HG02870 (cell line): Measurements from ENCODE around the gene KAZN.

ENCODE experiments used
- ATAC-seq: cut with Tn5 transposase; IDR thresholded peaks from one replicate; pipeline ENCODE4 v1.9.1; 2021; ENCODE audit warnings: mild to moderate bottlenecking, moderate library complexity; ENCODE audit not compliant: unreplicated experiment

KAZN gene

DNA sequence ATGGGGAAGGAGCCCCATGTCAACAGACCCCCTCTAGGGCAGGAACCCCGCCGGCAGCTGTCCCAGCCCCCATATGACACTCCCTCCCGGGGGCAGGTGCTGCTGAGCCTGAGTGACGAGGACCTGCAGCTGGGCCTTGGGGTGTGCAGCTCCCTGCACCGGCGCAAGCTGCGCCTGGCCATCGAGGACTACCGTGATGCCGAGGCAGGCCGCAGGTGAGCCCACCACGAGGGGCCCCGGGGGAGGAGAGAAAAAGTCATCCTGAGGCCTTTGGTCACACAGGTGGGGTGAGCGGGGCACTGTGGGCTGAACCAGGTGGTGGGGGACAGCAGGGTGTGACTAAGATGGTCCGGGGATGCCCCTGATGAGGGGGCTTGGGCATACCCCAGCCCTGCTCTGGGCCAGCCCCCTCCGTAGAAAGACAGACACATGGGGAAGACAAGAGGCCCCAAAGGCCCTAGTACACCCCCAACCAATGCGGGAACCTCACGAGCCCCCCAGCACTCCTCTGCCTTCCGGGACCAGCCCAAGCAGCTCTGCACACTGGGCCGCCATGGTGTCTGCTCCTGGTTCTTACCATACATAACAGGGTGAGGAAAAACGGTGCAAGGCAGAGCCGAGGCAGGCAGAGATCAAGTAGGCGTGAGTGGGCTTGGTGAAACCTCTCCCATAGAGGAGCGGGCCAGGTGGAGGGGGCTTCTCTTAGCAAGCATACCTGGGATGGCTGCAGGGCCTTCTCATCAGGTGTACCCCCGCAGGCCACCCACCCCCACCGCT is 496.4 kb downstream of the KAZN start:
- no peak for ATAC-seq

DNA sequence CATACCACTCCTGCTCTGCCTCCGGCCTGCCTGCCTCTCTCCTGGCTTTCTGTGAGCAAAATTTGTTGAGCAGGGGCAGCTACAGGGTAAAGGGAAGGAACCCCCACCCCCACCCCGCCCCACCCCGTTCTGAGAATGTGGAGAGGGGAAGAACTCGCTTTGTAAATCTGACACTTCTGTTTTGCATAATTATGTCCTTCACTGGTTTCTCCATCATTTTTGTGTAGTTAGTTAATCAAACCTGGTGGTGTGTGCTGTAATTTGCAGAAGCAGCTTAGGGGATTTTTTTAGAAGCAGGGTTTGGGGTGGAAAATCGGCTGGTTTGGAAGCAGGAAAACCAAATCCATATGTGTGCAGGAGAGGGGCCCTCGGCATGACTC is 497.0 kb downstream of the KAZN start:
- no peak for ATAC-seq

- ATAC-seq, result no peak
Observed at GRCh38 chr1:15096293-15096692, 497.8 kb downstream of the KAZN start.

DNA sequence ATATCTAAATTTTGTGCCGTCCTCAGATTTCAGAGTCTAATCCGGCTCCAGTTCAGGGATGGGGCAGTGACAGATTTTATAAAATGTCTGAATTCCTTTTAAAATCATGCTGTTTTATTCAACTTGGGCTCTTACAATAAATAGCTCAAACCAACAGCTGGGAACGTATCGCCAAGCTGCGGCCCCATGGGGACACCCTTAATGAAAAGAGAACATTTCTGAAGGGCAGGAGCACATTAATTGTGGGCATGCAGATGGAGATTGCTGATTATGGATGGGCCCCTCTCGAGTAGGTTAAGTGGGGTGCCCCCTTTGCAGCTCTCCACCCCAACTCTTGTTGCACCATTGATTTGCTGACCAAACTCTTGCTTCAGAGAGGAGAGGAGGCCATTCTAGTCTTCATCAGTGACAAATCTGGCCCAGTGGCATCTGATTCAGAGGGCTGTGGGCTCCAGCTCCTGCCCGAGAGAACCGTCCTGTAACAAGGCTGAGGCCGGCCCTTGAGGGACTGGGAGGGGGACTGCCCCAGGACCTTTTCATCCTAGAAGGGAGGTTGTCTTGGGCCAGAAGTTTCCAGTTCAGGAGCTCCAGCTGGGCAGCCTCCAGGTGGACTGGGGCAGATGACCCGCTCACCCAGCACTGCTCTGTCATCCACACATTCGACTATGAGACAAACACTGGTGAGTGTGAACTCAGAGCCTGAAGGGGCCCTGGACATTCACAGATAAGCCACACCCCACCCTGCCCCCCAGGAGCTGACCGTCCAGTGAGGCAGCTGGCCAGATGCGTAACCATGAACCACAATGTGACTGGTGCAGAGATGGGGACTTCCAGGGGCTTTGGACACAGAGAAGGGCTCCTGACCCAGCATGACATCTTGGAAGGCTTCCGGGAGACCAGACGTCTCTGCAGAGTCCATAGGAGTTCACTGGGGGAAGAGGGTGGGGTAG is 500.0 kb downstream of the KAZN start:
- no peak for ATAC-seq

GRCh38 chr1:15099441-15100120 is 501.1 kb downstream of the KAZN start:
- no peak for ATAC-seq

- ATAC-seq, result no peak
Observed at GRCh38 chr1:15100121-15100879, 501.8 kb downstream of the KAZN start.

DNA sequence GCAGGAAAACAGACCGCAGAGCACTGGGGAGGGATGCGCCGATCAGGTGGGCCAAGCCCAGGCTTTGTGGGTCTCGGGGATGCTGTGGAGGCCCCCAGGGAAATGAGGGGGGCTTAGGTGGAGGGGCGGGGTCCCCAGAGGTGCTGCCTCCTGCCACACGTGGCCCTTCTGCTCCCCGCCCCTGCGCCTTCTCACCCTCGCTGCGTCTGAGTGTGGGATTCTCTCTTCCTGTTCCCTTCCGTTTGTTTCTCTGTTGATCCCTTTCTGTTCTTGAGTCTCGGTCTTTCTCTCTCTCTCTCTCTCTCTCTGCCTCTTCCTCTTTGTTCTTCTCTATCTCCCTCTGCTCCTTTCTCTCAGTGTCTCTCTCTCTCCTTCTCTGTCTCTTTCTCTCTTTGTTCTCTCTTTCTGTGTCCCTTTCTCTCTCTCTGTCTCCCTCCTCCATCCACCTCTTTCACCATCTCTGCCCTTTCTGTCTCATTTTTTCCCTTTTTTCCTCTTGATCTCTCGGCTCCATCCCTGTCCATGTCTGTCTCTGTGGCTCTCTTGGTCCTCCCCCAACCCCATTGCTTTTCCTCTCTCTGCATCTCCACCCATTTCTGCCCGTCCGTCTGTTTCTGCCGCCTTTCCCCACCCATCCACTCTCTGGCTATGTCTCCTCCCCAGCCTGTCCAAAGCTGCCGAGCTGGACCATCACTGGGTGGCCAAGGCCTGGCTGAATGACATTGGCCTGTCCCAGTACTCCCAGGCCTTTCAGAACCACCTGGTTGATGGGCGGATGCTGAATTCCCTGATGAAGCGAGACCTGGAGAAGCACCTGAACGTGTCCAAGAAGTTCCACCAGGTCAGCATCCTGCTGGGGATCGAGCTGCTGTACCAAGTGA is 502.6 kb downstream of the KAZN start:
- no peak for ATAC-seq

DNA sequence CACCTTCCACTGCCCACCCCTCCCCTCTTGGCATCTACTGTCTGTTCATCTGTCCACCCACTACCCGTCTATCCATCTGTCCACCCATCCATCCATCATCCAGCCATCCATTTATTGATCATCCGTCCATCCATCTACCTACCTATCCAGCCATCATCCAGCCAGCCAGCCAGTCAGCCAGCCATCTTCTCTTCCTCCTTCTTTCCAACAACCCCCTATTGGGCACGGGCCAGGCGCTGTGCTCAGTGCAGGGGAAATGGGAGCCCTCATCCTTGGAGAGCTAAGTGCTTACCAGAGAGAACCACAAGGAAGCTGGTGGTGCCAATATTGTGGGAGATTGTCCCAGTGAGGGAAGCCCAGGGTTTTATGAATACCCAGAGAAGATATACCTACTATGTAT is 503.3 kb downstream of the KAZN start:
- ATAC-seq, result no peak

DNA sequence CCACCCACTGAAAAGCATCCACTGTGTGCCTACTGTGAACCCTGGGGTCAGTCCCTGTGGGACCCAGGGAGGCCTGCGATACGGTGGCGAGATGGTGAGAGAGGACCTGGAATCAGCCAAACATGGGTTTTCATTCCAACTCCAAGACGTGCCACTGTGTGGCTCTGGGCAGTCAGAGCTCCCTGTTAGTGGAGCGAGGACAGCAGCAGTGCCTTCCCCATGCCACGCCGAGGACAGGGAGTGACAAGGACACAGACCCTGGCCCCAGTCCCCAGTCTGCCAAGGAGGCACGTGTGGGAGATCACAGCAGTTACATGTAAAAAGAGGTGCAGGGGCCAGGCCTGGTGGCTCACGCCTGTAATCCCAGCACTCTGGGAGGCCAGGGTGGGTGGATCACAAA is 504.2 kb downstream of the KAZN start:
- no peak for ATAC-seq

- ATAC-seq, result no peak
Observed at GRCh38 chr1:15103211-15103610, 504.7 kb downstream of the KAZN start.

DNA sequence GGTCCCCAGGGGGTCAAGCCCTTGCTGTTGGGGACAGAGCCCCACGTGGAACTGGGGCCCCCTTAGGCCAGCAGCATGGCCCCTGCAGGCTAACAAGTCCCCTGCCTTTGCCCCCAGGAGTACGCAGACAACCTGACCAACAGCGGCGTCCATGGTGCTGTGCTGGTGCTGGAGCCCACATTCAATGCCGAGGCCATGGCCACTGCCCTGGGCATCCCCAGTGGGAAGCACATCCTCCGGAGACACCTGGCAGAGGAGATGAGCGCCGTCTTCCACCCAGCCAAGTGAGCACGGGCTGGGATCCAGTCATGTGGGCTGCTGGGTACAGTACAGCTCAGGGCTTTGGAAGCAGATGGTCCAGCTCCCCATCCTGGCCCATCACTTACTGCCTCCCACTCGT is 505.4 kb downstream of the KAZN start:
- ATAC-seq, result no peak

GRCh38 chr1:15104768-15105167 is 506.3 kb downstream of the KAZN start:
- no peak for ATAC-seq

- ATAC-seq, result no peak
Observed at GRCh38 chr1:15106608-15107007, 508.1 kb downstream of the KAZN start.

- ATAC-seq, result no peak
Observed at GRCh38 chr1:15107058-15107687, 508.7 kb downstream of the KAZN start.

DNA sequence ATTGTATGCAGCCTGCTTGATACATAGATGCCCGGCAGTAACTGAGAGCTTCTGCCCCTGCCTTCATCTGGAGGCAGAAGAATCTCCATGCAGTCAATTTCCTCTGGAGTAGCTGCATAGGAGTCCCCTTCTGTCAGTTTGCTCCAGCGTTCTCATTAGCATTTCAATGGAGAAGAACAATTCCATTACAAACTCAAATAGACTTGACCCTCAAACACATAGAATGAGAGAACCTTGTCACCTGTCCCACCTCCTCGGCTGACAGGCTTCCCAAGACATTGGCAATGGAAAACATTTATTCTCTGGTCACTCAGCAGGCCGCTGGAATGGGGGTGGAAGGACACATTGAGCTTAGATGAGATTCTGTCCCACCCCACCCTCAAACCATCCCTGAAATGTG is 509.4 kb downstream of the KAZN start:
- ATAC-seq, result no peak

- no peak for ATAC-seq
Observed at GRCh38 chr1:15110128-15110866, 511.8 kb downstream of the KAZN start.

DNA sequence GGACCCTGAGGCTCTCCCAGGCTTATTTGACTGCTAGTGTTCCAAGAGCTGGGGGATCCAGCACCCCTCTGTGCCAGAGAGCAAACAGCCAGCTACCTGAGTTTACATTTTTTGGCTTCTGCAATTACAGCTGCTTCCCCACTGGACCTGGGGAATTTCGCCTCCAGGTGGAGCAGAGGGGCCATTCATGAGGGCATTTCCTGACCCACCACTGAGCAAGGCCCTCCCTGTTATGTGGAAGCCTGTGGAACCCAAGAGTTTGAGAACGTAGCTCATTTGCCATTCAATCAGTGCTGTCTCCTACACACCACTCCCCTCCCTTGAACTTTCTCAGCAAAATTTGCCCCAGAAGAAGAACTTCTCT is 512.4 kb downstream of the KAZN start:
- no peak for ATAC-seq

DNA sequence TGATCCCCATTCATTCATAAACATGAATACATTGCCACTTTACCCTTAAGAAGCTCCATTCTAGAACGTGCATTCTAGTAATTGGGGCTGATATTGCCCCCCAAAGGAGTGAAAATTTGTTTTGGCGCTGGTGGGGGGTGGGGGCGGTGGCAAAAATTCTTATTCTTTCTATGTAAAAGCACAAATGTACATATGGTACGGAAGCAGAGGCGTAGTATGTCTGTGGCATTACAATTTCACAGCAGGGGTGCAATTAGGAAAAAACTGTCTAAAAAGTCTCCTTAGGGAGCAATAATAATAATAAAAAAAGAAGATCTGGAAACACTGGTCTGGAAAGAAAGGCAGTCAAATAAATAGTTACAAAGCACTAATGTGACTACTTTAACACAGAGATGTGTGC is 514.7 kb downstream of the KAZN start:
- ATAC-seq, result no peak

DNA sequence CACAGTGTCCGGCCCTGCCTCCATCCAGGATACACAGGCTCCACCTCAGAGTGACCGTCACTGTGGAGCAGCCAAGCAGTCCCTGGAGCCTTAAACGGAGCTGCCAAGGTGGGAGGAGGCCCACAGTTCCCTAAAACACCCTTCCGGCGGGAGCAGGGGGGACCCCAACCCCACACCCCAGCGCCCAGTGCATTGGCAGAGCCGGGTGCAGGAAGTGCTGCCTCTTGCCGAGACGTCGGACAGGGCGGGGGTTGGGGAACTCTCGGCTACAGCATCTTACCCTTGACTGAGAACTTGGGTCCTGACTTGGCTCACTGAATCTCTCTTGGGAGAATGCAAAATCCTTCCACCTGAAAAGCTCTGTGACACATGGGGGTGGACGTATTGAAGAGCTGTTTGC is 516.4 kb downstream of the KAZN start:
- ATAC-seq, result no peak
